Activated naive CD4-positive, alpha-beta T cell (primary cell): ENCODE measurements around the gene NCAPD2.

Source experiments
- DNase-seq, 4 experiments: peaks; one replicate each; lab custom pipeline; 2025; lab: John Stamatoyannopoulos, UW

Gene NCAPD2

GRCh38 chr12:6574576-6575295, 80.8 kb downstream of the NCAPD2 start:
- no peak for DNase-seq

DNA sequence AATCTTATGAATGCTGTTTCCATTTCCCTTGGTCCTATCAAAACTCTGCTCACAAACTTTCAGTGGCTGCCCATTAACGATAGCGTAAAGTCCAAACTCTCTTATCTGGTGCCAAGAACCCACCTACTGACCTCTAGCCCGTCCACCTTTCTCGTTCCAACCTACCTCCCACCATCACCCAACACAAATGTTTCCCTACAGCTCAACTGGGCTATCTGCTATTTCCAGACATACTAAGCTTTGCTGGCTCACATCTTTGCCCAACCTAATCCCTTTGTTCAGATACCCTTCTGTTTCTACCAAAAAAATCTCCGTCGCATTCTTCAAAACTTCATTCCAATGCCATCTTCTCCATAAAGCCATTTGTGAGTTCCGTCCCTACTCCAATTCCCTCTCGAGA, 81.7 kb downstream of the NCAPD2 start:
- no peak for DNase-seq
